GM10248 (cell line): ENCODE data around the gene ILF3.
"Not testable (repeated sequence)": the region's sequence is repeated elsewhere in the genome, so short reads cannot be mapped to it uniquely, and the experiment has no call there.

Source experiments
- CTCF ChIA-PET: fragments of 300-600 bp; sonication (Branson Sonifier 250); formaldehyde crosslinking; extraction: SDS; loops from one replicate; lab custom pipeline; 2021; ENCODE audit warnings: antibody characterized with exemption; lab: Yijun Ruan, JAX
- POLR2A ChIA-PET: fragments of 350-650 bp; sonication (Branson Sonifier 250); formaldehyde crosslinking; extraction: SDS; loops from one replicate; lab custom pipeline; 2020; ENCODE audit warnings: antibody characterized with exemption; lab: Yijun Ruan, JAX
- DNase-seq: peaks from one replicate; pipeline ENCODE4 v3.0.0; 2012; ENCODE audit errors: extremely low spot score
- CTCF ChIP-seq: IDR thresholded peaks from 2 replicates; pipeline ENCODE4 v1.5.1; 2012; ENCODE audit warnings: mild to moderate bottlenecking, low read depth; ENCODE audit errors: extremely low read depth, missing control alignments, control extremely low read depth

The ILF3 gene

GRCh38 chr19:10654610-10655456 lies 687 bp downstream of the ILF3 start:
- TF ChIP-seq CTCF, result no peak
- DNase-seq, result peak; percentile 88
- ChIA-PET POLR2A (no interaction called here), CTCF (interaction anchor here (1.2 to 1.4 kb wide), 3 partner anchors 14 to 75 kb away, joined by 3 read pairs; partner anchors contain the start of gene DNM2)

- ChIA-PET POLR2A (no interaction called here), CTCF (interaction anchor here (0.8 to 1.6 kb wide), 5 partner anchors 13 to 76 kb away, joined by 3 to 4 read pairs (median 3); partner anchors contain the start of gene DNM2)
- DNase-seq, result no peak
These were observed 1.5 kb downstream of the ILF3 start for GRCh38 chr19:10655457-10656312.

GRCh38 chr19:10660346-10660745 lies 6.2 kb downstream of the ILF3 start:
- TF ChIP-seq CTCF, result no peak
- no peak for DNase-seq
- CTCF ChIA-PET, result interaction anchor here (0.9 kb wide), 1 partner anchor 15 kb away, joined by 3 read pairs; no protein-coding TSS in a partner anchor
- POLR2A ChIA-PET, result interaction anchor here (0.6 kb wide), 1 partner anchor 39 kb away, joined by 3 read pairs; no protein-coding TSS in a partner anchor

More at GRCh38 chr19:10655457-10656312, 1.5 kb downstream of the ILF3 start:
- TF ChIP-seq CTCF, result peak; percentile 4

GRCh38 chr19:10661946-10662345 lies 7.8 kb downstream of the ILF3 start:
- ChIA-PET CTCF (interaction anchor here (0.9 to 1.8 kb wide), 9 partner anchors 11 to 91 kb away, joined by 3 to 6 read pairs (median 3); partner anchors contain the start of gene DNM2), POLR2A (interaction anchor here (0.6 to 2.1 kb wide), 4 partner anchors 9 to 278 kb away, joined by 3 to 9 read pairs (median 4); no protein-coding TSS in a partner anchor)
- no peak for DNase-seq
- no peak for TF ChIP-seq CTCF

- no peak for DNase-seq
- ChIA-PET POLR2A (interaction anchor here (1.4 to 2.1 kb wide), 2 partner anchors 9 to 14 kb away, joined by 3 to 9 read pairs; no protein-coding TSS in a partner anchor), CTCF (interaction anchor here (0.9 to 1.8 kb wide), 9 partner anchors 10 to 91 kb away, joined by 3 to 6 read pairs (median 3); partner anchors contain the start of gene DNM2)
- no peak for TF ChIP-seq CTCF
These were observed 8.5 kb downstream of the ILF3 start for GRCh38 chr19:10662384-10663251.

DNA sequence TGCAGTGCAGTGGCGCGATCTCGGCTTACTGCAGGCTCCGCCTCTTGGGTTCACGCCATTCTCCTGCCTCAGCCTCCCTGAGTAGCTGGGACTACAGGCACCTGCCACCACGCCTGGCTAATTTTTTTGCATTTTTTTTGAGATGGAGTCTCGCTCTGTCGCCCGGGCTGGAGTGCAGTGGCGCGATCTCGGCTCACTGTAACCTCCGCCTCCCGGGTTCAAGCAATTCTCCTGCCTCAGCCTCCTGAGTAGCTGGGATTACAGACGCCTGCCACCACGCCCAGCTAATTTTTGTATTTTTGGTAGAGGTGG lies 9.1 kb downstream of the ILF3 start:
- POLR2A ChIA-PET, DNase-seq: not testable (repeated sequence)
- CTCF ChIA-PET, result interaction anchor here (1.2 kb wide), 1 partner anchor 10 kb away, joined by 3 read pairs; no protein-coding TSS in a partner anchor
